Breast epithelium (tissue), 3 donors: Measurements from ENCODE around the gene GABRR2.

ENCODE experiments used
- POLR2A ChIP-seq: fragments of 450-650 bp; IDR thresholded peaks from one replicate; pipeline ENCODE4 v1.6.1; 2016; ENCODE audit warnings: antibody characterized with exemption, mild to moderate bottlenecking, moderate library complexity
- TF ChIP-seq, protein P1 (sequence below), 3 donors: fragments of 450-650 bp; IDR thresholded peaks; one replicate each; pipeline ENCODE4 v1.5.1; 2016 to 2017; ENCODE audit warnings: antibody characterized with exemption in 3 of 3, mild to moderate bottlenecking in 3 of 3, moderate library complexity in 3 of 3

DNA sequence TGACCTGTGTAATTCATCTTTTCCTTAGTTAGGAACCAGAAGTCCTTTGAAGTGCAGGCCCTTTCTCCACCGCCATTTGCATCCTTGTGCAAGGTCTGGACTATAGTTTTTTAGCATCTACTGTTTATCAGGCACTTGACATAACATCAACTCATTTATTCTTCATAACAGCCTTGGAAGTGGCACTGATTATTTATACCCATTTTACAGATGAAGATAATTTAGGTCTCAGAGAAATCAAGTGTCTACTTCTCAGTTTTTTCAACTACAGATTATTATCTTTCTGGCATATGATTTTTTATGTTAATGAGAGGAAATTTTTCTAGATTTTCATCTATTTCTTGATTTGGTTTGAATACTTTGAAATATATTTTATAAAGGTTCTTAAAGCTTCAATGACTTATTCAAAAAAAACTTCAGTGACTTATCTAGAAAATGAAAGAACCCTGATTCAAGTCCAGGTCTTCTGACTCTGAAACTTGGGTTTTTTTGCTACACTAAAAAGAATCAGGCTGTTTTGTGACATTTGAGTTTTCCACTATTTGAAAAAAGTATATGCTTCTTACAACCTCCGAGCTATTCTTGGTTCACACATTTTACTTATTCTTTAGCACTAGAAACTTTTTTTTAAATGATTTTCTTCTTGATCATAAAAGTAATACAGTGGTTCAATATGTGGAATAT, 40.6 kb upstream of the GABRR2 start:
- TF ChIP-seq, protein P1, sequence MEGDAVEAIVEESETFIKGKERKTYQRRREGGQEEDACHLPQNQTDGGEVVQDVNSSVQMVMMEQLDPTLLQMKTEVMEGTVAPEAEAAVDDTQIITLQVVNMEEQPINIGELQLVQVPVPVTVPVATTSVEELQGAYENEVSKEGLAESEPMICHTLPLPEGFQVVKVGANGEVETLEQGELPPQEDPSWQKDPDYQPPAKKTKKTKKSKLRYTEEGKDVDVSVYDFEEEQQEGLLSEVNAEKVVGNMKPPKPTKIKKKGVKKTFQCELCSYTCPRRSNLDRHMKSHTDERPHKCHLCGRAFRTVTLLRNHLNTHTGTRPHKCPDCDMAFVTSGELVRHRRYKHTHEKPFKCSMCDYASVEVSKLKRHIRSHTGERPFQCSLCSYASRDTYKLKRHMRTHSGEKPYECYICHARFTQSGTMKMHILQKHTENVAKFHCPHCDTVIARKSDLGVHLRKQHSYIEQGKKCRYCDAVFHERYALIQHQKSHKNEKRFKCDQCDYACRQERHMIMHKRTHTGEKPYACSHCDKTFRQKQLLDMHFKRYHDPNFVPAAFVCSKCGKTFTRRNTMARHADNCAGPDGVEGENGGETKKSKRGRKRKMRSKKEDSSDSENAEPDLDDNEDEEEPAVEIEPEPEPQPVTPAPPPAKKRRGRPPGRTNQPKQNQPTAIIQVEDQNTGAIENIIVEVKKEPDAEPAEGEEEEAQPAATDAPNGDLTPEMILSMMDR (IDR thresholded peaks at IDR 0.05) = no peak
- TF ChIP-seq POLR2A = no peak
